Activated CD8-positive, alpha-beta memory T cell treated with anti-CD3 and anti-CD28 coated beads for 24 hours (primary cell): ENCODE data around the gene TTC39A.
"Not testable (repeated sequence)": the region's sequence is repeated elsewhere in the genome, so short reads cannot be mapped to it uniquely, and the experiment has no call there.

ENCODE experiments used
- DNase-seq: peaks from one replicate; pipeline ENCODE4 v3.0.0-alpha.2; 2020

TTC39A gene

GRCh38 chr1:51263147-51263877 is 67.0 kb downstream of the TTC39A start:
- DNase-seq: no peak

GRCh38 chr1:51255331-51255730 is 75.0 kb downstream of the TTC39A start:
- DNase-seq: no peak

DNA sequence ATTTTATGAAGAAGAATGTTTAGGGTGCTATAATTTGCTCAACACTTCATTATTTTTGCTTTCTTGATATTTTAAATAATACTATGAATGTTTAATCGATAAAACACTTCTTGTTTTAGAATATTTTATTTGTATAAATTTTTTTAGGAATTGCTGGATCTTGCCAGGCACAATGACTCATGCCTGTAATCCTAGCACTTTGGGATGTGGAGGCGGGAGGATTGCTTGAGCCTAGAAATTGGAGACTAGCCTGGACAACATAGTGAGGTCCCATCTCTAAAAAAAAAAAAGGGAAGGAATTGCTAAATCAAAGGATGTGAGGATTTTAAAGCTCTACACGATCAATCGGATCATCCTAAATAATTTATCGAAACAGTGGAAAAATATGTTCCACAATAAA is 76.7 kb downstream of the TTC39A start:
- DNase-seq: no peak

DNA sequence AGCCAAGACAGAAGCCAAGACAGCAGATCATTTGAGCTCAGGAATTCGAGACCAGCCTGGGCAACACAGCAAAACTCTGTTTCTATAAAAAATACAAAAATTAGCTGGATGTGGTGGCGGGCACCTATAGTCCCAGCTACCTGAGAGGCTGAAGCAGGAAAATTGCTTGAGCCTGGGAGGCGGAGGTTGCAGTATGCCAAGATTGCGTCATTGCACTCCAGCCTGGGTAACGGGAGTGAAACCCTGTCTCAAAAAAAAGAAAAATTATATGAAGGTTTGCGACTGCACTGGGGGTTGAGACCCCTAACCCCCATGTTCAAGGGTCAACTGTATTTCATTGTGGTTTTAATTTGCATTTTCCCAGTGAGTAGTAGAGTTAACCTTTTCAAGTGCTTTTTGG is 78.0 kb downstream of the TTC39A start:
- no peak for DNase-seq

GRCh38 chr1:51251165-51251564 is 79.2 kb downstream of the TTC39A start:
- not testable (repeated sequence) for DNase-seq

DNA sequence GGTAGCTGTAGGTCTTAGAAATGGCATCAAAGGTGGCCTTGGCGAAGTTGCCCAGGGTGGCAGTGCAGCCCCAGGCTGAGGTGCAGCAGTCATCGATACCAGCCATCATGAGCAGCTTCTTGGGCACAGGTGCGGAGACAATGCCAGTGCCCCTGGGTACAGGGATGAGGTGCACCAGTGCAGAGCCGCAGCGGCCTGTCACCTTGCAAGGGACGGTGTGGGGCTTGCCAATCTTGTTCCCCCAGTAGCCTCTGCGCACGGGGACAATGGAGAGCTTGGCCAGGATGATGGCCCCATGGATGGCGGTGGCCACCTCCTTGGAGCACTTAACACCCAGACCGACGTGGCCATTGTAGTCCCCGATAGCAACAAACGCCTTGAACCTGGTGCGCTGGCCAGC is 79.6 kb downstream of the TTC39A start:
- not testable (repeated sequence) for DNase-seq

GRCh38 chr1:51249445-51249844 is 80.9 kb downstream of the TTC39A start:
- no peak for DNase-seq

DNA sequence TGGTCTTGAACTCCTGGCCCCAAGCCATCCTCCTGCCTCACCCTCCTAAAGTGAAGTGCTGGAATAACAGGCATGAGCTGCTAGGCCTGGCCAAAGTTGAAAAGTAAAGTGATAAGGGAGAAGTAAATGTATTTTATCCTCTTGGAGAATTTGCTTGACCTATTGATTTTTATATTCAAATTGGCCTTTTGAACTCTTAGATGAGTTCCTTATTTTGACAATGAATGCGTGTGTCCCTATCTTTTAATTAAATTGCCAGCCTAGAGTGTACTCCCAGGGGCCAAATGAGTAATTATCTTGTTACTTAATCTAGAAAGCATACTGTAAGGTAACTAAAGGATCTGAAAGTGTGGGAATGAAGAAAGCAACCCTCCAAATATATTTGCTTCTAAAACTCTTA is 82.9 kb downstream of the TTC39A start:
- no peak for DNase-seq

DNA sequence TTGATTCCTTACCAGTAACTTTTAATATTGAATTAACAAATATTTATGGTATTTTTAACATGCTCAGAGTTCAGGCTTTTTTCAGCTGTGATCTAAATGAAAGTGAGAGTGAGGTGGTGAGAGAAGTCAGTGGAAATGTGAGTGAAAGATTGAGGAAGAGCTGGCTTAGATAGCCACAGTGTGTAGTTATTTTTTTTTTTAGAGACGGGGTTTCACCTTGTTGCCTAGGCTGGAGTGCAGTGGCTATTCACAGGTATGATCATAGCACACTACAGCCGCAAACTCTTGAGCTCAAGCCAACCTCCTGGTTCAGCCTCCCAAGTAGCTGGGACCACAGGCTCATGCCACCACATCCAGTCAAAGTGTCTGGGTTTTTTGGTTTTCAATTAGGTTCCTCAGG is 83.3 kb downstream of the TTC39A start:
- DNase-seq: no peak

DNA sequence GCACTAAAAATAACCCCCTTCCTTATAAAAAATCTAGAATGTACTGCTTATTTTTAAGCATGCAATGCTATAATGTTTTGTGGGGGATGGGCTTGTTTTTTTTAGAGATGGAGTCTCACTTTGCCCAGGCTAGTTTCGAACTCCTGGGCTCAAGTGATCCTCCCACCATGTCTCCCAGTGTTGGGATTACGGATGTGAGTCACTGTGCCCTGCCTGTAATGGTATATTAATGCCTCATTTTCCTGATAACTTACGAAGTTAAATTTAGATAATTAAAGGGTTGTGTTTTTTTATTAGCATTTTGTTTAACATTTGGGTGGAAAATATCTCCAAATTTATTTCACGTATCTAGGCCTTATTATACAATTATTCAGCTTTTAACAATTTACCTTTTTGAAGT is 87.8 kb downstream of the TTC39A start:
- DNase-seq: peak; percentile 4

- DNase-seq: peak; percentile 11
Observed at GRCh38 chr1:51241119-51241518, 89.2 kb downstream of the TTC39A start.

DNA sequence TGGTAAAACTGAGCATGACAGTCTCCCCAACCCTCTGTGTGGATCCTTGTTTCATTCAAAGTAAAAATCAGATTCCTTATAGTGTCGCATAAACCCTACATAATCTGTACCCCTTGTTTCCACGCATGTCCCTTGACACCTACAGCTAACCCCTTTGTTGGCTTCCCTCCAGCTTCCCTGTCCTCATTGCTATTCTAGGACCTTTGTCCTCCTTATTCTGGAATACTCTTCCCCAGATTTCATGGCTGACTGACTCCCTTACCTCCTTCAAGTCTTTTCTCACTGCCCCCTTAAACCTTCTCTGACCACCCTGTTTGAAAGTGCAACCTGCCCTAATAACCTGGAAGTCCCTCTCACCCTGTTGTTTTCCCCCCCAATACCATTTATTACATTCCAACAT is 90.3 kb downstream of the TTC39A start:
- peak; percentile 9 for DNase-seq

GRCh38 chr1:51238034-51238403 is 92.3 kb downstream of the TTC39A start:
- DNase-seq: peak; percentile 35

DNA sequence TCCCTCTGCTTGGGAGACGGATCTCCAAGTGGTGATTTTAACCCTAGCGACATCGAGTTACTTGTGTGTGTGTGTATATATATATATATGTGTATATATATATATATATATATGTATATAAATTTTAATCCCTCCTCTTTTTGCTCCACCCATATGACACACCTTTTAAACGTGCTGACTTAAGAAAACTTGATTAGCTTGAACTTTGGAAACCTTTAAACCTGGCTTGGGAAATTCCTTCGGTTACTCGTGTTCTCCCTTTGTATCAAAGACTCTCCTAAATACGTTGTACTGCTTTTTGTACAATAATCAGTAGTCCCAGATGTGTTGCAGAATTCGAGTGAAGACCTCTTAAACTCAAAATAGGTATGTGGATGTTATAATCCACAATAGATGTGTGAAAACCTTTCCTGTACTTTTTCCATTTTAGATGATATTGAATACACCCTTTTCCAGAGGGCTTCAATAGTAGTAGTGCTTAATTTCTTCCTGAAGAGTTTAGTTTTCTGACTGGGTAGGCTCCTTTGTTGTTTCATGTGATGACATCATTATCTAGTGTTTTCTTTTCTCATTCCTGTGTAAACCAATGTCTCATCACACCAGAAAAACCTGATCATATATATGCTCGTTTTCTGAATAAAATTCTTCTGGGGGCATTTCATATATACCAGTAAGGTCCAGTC is 92.9 kb downstream of the TTC39A start:
- no peak for DNase-seq
